BLaER1 treated with 17β-estradiol and CSF1 and Interleukin-3, amounts not matched to agents 10 nM and 100 nM (cell line): ENCODE data around the gene ARL6IP6.

Source experiments
- H3K27ac ChIP-seq, 11 experiments: shearing (Covaris generic); formaldehyde crosslinking; 2 replicates each; pipeline ENCODE4 v1.8.1; 2022
- H3K27me3 ChIP-seq, 11 experiments: shearing (Covaris generic); formaldehyde crosslinking; 2 replicates each; pipeline ENCODE4 v1.8.1; 2022
- H3K36me3 ChIP-seq, 11 experiments: shearing (Covaris generic); formaldehyde crosslinking; 2 replicates each; pipeline ENCODE4 v1.8.1; 2022
- H3K4me1 ChIP-seq, 10 experiments: shearing (Covaris generic); formaldehyde crosslinking; 2 replicates each; pipeline ENCODE4 v1.8.1; 2022
- H3K4me2 ChIP-seq, 11 experiments: shearing (Covaris generic); formaldehyde crosslinking; 2 replicates each; pipeline ENCODE4 v1.8.1; 2022
- H3K4me3 ChIP-seq, 10 experiments: shearing (Covaris generic); formaldehyde crosslinking; 2 replicates each; pipeline ENCODE4 v1.8.1; 2022
- H3K9ac ChIP-seq, 11 experiments: shearing (Covaris generic); formaldehyde crosslinking; 2 replicates each; pipeline ENCODE4 v1.8.1; 2022
- H3K9me3 ChIP-seq, 11 experiments: shearing (Covaris generic); formaldehyde crosslinking; replicated peaks in 1 of 11; 2 replicates each; pipeline ENCODE4 v1.8.1; 2022
- H4K20me1 ChIP-seq, 11 experiments: shearing (Covaris generic); formaldehyde crosslinking; 2 replicates each; pipeline ENCODE4 v1.8.1; 2022
- Cebpa-rat ChIP-seq, 11 experiments: shearing (Covaris generic); IDR thresholded peaks; 2 replicates each; pipeline ENCODE4 v1.8.1; 2022

Gene ARL6IP6

GRCh38 chr2:152694161-152694661 is 24.2 kb upstream of the ARL6IP6 start:
- H3K27ac ChIP-seq, result peak overlapping the region; percentile 9 to 53 (median 34); a peak in 12 of 22 replicates
- no peaks in the 10 kb centered on the region for H3K27me3 ChIP-seq
- H3K4me2 ChIP-seq, result peak overlapping the region; percentile 25 to 81 (median 58)
- no peaks in the 10 kb centered on the region for H3K9me3 ChIP-seq
- peaks cover 51 to 98% (median 77%) of the 10 kb centered on the region in 11 experiments; a peak in 21 of 22 replicates for H4K20me1 ChIP-seq
- H3K4me1 ChIP-seq, result peaks cover 0 to 24% (median 14%) of the 10 kb centered on the region in 10 experiments; a peak in 13 of 20 replicates
- H3K4me3 ChIP-seq, result peak overlapping the region in 4 of 10 experiments; percentile 26 to 34 (median 28); a peak in 4 of 20 replicates
- peaks cover 45 to 84% (median 59%) of the 10 kb centered on the region in 11 experiments for H3K36me3 ChIP-seq
- peak overlapping the region in 7 of 11 experiments; percentile 9 to 50 (median 32); a peak in 9 of 22 replicates for H3K9ac ChIP-seq
- TF ChIP-seq Cebpa-rat (IDR thresholded peaks at IDR 0.05), result no peak

DNA sequence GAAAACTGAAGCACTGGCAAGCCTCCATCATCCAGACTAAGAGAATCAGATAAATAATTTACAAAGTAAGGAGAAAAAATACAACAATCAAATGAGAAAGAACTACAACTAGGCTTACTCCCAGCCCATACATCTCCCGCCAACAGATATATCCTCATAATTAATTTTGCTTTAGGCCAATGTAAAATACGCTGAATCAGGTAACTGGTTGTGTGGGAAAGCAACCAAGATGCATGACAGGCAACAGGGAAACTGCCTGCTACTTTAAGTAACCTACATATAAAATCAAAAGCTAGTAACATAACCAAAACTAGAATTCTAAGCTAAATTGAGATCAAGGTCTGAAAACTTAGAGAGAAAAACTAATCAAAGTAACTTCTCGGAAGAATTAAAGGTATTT is 22.7 kb upstream of the ARL6IP6 start:
- peak overlapping the region in 2 of 11 experiments; percentile 1 to 12; a peak in 2 of 22 replicates for H3K4me2 ChIP-seq
- peaks cover 0 to 4% (median 2%) of the 10 kb centered on the region in 11 experiments; a peak in 10 of 22 replicates for H3K9me3 ChIP-seq
- no peak overlapping the region for H3K9ac ChIP-seq
- no peak for TF ChIP-seq Cebpa-rat (IDR thresholded peaks at IDR 0.05)
- no peak overlapping the region for H3K4me3 ChIP-seq
- peaks cover 0 to 24% (median 14%) of the 10 kb centered on the region in 10 experiments; a peak in 13 of 20 replicates for H3K4me1 ChIP-seq
- peaks cover 64 to 100% (median 89%) of the 10 kb centered on the region in 11 experiments; a peak in 21 of 22 replicates for H4K20me1 ChIP-seq
- H3K36me3 ChIP-seq, result peaks cover 32 to 84% (median 59%) of the 10 kb centered on the region in 11 experiments
- no peaks in the 10 kb centered on the region for H3K27me3 ChIP-seq
- H3K27ac ChIP-seq, result no peak overlapping the region

GRCh38 chr2:152696476-152696875 is 21.9 kb upstream of the ARL6IP6 start:
- no peak for TF ChIP-seq Cebpa-rat (IDR thresholded peaks at IDR 0.05)
- Histone ChIP-seq H3K4me3 (no peak overlapping the region), H3K36me3 (peaks cover 33 to 84% (median 59%) of the 10 kb centered on the region in 11 experiments), H3K9ac (no peak overlapping the region), H3K27ac (no peak overlapping the region), H3K27me3 (no peaks in the 10 kb centered on the region), H3K4me1 (peaks cover 0 to 24% (median 14%) of the 10 kb centered on the region in 10 experiments; a peak in 13 of 20 replicates), H3K9me3 (peaks cover 5 to 11% (median 9%) of the 10 kb centered on the region in 11 experiments), H3K4me2 (no peak overlapping the region), H4K20me1 (peaks cover 71 to 100% (median 96%) of the 10 kb centered on the region in 11 experiments; a peak in 21 of 22 replicates)

GRCh38 chr2:152701198-152701597 is 17.2 kb upstream of the ARL6IP6 start:
- peaks cover 48 to 93% (median 81%) of the 10 kb centered on the region in 11 experiments for H3K36me3 ChIP-seq
- H3K4me1 ChIP-seq, result peaks cover 0 to 6% (median under 1%) of the 10 kb centered on the region in 10 experiments; a peak in 1 of 20 replicates
- no peaks in the 10 kb centered on the region for H3K27me3 ChIP-seq
- peak overlapping the region in 1 of 11 experiments; percentile 10; a peak in 1 of 22 replicates for H3K27ac ChIP-seq
- no peak overlapping the region for H3K4me2 ChIP-seq
- no peak overlapping the region for H3K9ac ChIP-seq
- no peak for TF ChIP-seq Cebpa-rat (IDR thresholded peaks at IDR 0.05)
- no peak overlapping the region; a peak in 1 of 20 replicates for H3K4me3 ChIP-seq
- peaks cover 37 to 58% (median 55%) of the 10 kb centered on the region in 11 experiments for H3K9me3 ChIP-seq
- peaks cover 83 to 100% (median 100%) of the 10 kb centered on the region in 11 experiments; a peak in 21 of 22 replicates for H4K20me1 ChIP-seq

DNA sequence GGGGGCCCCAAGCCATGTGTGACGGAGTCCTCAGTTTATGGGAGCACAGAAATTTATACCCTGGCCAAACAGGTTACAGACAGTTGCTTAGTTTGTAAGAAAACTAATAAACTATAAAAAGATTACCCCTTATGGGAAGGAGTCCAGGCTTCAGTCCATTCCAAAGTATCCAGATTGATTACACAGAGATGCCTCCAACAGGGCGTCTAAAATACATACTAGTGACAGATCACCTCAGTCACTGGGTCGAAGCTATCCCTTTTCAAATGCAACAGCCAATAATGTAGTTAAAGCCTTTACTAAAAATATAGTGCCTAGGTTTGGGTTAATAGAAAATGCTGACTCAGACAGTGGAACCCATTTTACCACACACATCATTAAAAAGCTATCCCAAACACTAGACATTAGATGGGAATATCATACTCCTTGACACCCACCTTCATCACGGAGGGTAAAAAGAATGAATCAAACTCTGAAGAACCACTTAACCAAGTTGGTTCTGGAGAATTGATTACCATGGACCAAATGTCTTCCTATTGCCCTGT is 11.9 kb upstream of the ARL6IP6 start:
- no peak for TF ChIP-seq Cebpa-rat (IDR thresholded peaks at IDR 0.05)
- H3K9ac ChIP-seq, result no peak overlapping the region
- H3K9me3 ChIP-seq, result peaks cover 48 to 99% (median 93%) of the 10 kb centered on the region in 11 experiments
- no peak overlapping the region for H3K4me2 ChIP-seq
- peaks cover 83 to 100% (median 99%) of the 10 kb centered on the region in 11 experiments; a peak in 21 of 22 replicates for H4K20me1 ChIP-seq
- peaks cover 93 to 100% (median 100%) of the 10 kb centered on the region in 11 experiments for H3K36me3 ChIP-seq
- H3K4me3 ChIP-seq, result no peak overlapping the region
- no peaks in the 10 kb centered on the region for H3K4me1 ChIP-seq
- H3K27ac ChIP-seq, result no peak overlapping the region
- no peaks in the 10 kb centered on the region for H3K27me3 ChIP-seq

GRCh38 chr2:152708742-152709141 is 9.7 kb upstream of the ARL6IP6 start:
- Histone ChIP-seq H3K4me3 (no peak overlapping the region), H4K20me1 (peaks cover 86 to 100% (median 99%) of the 10 kb centered on the region in 11 experiments; a peak in 21 of 22 replicates), H3K4me1 (no peaks in the 10 kb centered on the region), H3K27me3 (no peaks in the 10 kb centered on the region), H3K27ac (no peak overlapping the region), H3K9ac (no peak overlapping the region), H3K36me3 (peaks cover 95 to 100% (median 100%) of the 10 kb centered on the region in 11 experiments), H3K9me3 (peaks cover 26 to 83% (median 76%) of the 10 kb centered on the region in 11 experiments), H3K4me2 (no peak overlapping the region)
- no peak for TF ChIP-seq Cebpa-rat (IDR thresholded peaks at IDR 0.05)

- Histone ChIP-seq H3K4me2 (no peak overlapping the region), H3K36me3 (peaks cover 91 to 100% (median 98%) of the 10 kb centered on the region in 11 experiments), H4K20me1 (peaks cover 84 to 100% (median 99%) of the 10 kb centered on the region in 11 experiments), H3K4me1 (peaks cover 7 to 18% (median 13%) of the 10 kb centered on the region in 10 experiments; a peak in 17 of 20 replicates), H3K27me3 (no peaks in the 10 kb centered on the region), H3K4me3 (no peak overlapping the region), H3K9ac (no peak overlapping the region), H3K9me3 (peaks cover 21 to 64% (median 56%) of the 10 kb centered on the region in 11 experiments), H3K27ac (no peak overlapping the region)
- no peak for TF ChIP-seq Cebpa-rat (IDR thresholded peaks at IDR 0.05)
Observed at GRCh38 chr2:152710713-152711112, 7.7 kb upstream of the ARL6IP6 start.

GRCh38 chr2:152715112-152715511 is 3.3 kb upstream of the ARL6IP6 start:
- Histone ChIP-seq H3K4me3 (peak overlapping the region in 8 of 10 experiments; percentile 22 to 94 (median 82); a peak in 9 of 20 replicates), H4K20me1 (peaks cover 47 to 85% (median 68%) of the 10 kb centered on the region in 11 experiments), H3K4me2 (peak overlapping the region; percentile 47 to 88 (median 83); a peak in 20 of 22 replicates), H3K27ac (no peak overlapping the region), H3K9me3 (peaks cover 3 to 21% (median 13%) of the 10 kb centered on the region in 11 experiments; a peak in 21 of 22 replicates), H3K36me3 (peaks cover 51 to 57% (median 54%) of the 10 kb centered on the region in 11 experiments), H3K9ac (peak overlapping the region in 1 of 11 experiments; percentile 98; a peak in 1 of 22 replicates), H3K27me3 (no peaks in the 10 kb centered on the region), H3K4me1 (peaks cover 16 to 29% (median 25%) of the 10 kb centered on the region in 10 experiments)
- no peak for TF ChIP-seq Cebpa-rat (IDR thresholded peaks at IDR 0.05)
